IPS-NIHi7 (cell line): ENCODE data around the gene EPPIN.
"Not testable (repeated sequence)": the region's sequence is repeated elsewhere in the genome, so short reads cannot be mapped to it uniquely, and the experiment has no call there.

Experiments
- DNase-seq: peaks from one replicate; pipeline ENCODE4 v3.0.0; 2012; ENCODE audit warnings: mixed read lengths; ENCODE audit errors: extremely low spot score

The EPPIN gene

DNA sequence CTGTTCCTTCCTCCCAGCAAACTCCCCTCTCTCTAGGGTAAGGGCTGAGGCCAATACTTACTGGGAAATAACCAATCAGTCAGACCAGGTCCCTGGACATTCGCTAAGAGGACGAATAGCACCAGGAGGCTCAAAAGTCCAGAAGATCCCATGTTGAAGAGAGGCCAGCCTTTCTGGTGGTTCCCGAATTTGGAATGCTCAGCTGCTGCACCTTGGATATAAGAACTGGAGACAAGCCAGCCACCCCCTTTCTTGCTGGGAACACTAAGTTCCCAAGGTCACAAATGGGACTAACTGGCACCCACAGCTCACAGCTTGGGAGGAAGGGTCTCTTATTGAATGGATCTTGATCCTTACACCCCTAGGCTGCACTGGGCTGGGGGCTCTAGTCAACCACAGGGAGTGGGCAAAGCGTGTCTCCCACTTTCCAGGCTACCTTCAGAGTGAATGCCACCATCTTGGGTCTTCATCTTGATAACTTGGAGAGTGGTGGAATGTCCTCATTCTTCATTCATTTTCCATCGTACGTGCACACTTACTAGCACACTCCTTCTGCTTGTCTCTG lies at the start of gene EPPIN:
TSS of gene EPPIN (minus strand) at position 196 of the 565 bp plus-strand sequence. CDS start at position 152, 44 bp downstream.
- DNase-seq, result no peak

DNA sequence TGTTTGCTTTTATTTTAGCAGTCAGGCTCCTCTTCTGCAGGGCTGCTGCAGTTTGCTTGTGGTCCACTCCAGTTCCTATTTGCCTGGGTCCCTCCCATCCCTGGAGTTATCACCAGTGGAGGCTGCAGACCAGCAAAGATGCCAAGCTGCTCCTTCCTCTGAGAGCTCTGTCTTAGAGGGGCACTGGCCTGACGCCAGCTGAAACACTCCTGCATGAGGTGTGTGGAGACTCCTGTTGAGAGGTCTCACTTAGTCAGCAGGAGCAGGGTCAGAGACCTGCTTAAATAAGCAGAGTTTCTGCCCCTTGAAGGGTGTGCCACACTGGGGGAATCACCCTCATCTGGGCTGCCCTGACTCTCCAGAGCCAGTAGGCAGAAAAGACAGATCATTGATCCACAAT lies 48.0 kb upstream of the EPPIN start:
- no peak for DNase-seq

- no peak for DNase-seq
Observed at GRCh38 chr20:45593498-45593897, 46.3 kb upstream of the EPPIN start.

DNA sequence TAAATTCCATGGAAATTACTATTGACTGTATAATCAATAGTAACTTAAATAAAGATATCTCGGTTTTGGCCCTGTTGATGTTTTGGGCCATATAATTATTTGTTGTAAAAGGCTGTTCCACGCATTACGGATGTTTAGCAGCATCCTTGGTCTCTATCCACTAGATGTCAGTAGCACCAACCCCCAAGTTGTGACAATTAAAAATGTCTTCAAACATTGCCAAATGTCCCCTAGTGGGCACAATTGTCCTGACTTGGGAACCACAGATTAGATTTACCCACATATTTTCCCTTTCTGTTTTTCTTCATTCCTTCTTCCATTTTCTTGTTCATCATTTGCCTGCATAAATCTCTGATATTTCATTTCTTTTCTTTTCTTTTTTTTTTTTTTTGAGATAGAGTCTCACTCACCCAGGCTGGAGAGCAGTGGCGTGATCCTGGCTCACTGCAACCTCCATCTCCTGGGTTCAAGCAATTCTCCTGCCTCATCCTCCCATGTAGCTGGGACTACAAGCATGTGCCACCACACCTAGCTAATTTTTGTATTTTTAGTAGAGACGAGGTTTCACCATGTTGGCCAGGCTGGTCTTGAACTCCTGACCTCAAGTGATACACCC lies 45.5 kb upstream of the EPPIN start:
- DNase-seq, result peak; percentile 41

GRCh38 chr20:45589725-45590124 lies 42.5 kb upstream of the EPPIN start:
- DNase-seq, result no peak

DNA sequence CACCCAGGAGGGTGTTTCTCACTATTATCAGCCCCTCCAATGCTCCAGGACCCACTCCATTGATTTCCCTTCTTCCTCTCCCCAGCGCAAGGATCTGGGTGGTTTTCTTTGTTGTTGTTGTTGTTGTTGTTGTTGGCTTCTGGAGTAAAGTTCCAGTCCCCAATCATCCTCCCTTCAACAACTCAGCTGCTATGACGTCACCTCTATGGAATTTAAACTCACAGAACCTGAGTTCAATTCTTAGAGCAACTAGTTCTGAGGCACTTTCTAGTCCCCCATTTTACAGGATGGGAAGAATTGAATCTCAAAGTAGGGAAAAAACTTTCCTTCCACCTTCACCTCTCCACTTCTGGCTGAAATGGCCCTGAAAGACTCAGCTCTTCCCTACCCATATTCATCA lies 41.6 kb upstream of the EPPIN start:
- no peak for DNase-seq

GRCh38 chr20:45585986-45586385 lies 38.8 kb upstream of the EPPIN start:
- DNase-seq, result not testable (repeated sequence)

DNA sequence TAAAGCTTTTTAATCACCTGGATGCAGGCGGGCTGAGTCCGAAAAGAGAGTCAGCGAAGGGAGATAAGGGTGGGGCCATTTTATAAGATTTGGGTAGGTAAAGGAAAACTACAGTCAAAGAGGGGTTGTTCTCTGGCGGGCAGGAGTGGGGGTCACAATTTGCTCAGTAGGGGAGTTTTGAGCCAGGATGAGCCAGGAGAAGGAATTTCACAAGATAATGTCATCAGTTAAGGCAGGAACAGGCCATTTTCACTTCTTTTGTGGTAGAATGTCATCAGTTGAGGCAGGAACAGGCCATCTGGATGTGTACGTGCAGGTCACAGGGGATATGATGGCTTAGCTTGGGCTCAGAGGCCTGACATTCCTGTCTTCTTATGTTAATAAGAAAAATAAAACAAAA lies 37.1 kb upstream of the EPPIN start:
- DNase-seq, result not testable (repeated sequence)

- DNase-seq, result peak; percentile 39
Observed at GRCh38 chr20:45583502-45583901, 36.3 kb upstream of the EPPIN start.

GRCh38 chr20:45581702-45582101 lies 34.5 kb upstream of the EPPIN start:
- no peak for DNase-seq

GRCh38 chr20:45579184-45579583 lies 32.0 kb upstream of the EPPIN start, which contains the start of gene WFDC8:
Gene WFDC8 (minus strand): TSS chr20:45579284. CDS start chr20:45579247, 37 bp downstream.
- DNase-seq, result no peak

GRCh38 chr20:45578231-45578630 lies 31.0 kb upstream of the EPPIN start:
- DNase-seq, result peak; percentile 26

GRCh38 chr20:45576995-45577394 lies 29.8 kb upstream of the EPPIN start:
- DNase-seq, result peak; percentile 6

DNA sequence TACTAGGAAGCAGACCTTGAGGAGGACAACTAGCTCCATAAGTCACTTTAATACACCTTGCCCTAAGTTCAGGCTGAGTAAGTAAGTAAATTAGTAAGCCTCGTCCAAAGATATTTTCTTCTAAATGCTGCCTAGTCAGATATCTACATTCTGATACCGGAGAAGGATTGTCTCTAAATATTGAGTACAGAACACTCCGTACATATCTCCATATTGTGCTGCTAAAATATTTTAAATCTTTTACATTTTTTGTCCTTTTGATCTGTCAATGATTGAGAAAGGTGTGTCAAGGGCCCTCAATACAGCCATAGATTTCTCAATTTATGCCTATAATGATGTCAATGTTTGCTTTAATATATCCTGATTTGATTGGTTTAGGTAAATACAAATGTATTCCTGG lies 28.7 kb upstream of the EPPIN start:
- DNase-seq, result peak; percentile 4

- not testable (repeated sequence) for DNase-seq
Observed at GRCh38 chr20:45569650-45570049, 22.4 kb upstream of the EPPIN start.

DNA sequence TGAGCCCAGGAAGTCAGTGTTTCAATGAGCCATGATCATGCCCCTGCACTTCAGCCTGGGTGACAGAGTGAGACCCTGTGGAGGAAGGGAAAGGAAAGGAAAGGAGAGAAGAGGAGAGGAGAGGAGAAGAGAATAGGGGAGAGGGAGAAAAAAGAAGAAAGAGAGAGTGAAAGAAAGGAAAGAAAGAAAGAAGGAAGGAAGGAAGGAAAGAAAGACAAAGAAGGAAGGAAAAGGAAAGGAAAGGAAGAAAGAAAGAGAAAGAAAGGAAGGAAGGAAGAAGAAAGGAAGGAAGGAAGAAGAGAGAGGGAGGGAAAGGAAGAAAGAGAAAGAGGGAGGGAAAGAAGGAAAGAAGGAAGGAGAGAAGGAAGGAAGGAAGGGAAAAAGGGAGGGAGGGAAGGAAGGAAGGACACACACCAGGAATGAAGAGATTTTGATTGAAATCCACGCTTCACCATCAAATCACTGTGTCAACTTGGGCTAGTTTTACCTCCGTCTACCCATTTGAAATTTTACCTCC lies 17.6 kb upstream of the EPPIN start:
- DNase-seq, result no peak

GRCh38 chr20:45555198-45555597 lies 8.0 kb upstream of the EPPIN start:
- no peak for DNase-seq

GRCh38 chr20:45552456-45552855 lies 5.3 kb upstream of the EPPIN start:
- no peak for DNase-seq

GRCh38 chr20:45550765-45551164 lies 3.6 kb upstream of the EPPIN start:
- DNase-seq, result no peak

- DNase-seq, result no peak
Observed at GRCh38 chr20:45548410-45548809, 1.2 kb upstream of the EPPIN start.

DNA sequence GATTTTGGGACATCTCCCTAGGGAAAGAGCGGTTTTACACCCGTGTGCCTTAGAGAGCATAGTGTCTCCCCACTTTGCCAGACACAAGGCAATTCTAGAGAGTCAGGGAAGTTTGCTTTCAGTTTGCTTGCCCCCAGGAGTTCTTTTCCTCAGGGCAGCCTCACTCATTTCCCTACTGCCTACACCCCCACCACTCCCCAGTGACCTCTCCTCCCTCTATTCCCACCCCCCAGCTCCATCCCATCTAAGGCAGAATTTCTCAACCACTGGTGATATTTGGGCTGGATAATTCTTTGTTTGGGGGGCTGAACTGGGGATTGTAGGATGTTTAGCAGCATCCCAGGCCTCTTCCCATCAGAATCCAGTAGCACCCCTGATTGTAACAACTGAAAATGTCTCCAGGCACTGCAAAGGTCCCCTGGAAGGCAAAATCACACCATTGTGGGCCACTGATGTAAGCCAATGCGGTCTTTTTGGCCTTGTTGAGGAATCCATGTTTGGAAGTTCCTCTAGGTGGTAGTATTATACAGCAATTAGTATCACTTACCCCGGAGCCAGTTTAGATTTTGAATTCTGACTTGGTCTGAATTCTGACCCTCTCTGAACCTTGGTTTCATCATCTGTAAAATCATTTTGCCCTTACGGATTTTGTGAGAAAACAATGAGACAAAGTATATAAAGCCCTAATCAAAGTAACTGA lies 1.3 kb downstream of the EPPIN start:
- DNase-seq, result peak; percentile 77

GRCh38 chr20:45545351-45545750 lies 1.9 kb downstream of the EPPIN start:
- DNase-seq, result no peak

DNA sequence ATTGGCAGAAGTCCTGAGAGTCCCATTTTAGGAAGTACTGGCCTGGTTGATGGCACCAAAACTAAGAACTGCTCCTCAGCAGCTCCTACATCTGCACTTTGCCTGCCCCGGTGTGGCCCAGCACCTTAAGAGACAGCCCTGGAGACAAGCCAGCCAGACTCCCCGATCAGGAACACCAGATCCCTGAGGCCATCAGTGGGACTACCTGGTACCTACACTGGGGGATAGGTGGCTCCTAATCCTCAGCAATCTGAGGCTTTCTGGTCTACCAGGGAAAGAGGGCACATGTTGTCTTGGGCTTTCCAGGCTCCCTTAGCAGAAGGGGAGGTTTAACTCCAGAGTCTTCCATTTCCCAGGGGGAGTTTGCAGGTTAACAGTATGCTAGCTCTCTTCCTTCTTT lies 7.8 kb downstream of the EPPIN start, which contains the start of gene WFDC6:
TSS of gene WFDC6 (minus strand) at position 101 of the 400 bp plus-strand sequence. CDS start at position 26, 75 bp downstream.
- no peak for DNase-seq
